HepG2 (cell line): Measurements from ENCODE around the gene ABCC10. TPM values are rescaled to one million over a fixed set of nuclear protein-coding genes. Genes with fewer than 3 reads are reported as not detected.

Source experiments
- CBX2 ChIP-seq, 2 experiments: fragments of 200-600 bp in 1 of 2; sonication (generic); formaldehyde crosslinking in 1 of 2; IDR thresholded peaks; 2 replicates each; pipeline versions ENCODE4 v1.7.0 to v1.8.1; 2018 to 2022; ENCODE audit warnings: low read depth in 2 of 2, low read length in 1 of 2, mild to moderate bottlenecking in 1 of 2, missing genetic modification reagents in 1 of 2
- GATAD1 ChIP-seq: IDR thresholded peaks from 2 replicates; pipeline ENCODE4 v1.6.1; 2016; ENCODE audit warnings: missing genetic modification reagents, missing compliant biosample characterization
- IRX3 ChIP-seq: sonication (generic); formaldehyde crosslinking; IDR thresholded peaks from 2 replicates; pipeline ENCODE4 v1.8.1; 2023; ENCODE audit warnings: mild to moderate bottlenecking, low read depth, missing genetic modification reagents, borderline replicate concordance
- NFYC ChIP-seq: IDR thresholded peaks from 2 replicates; pipeline ENCODE4 v1.6.1; 2016; ENCODE audit warnings: missing genetic modification reagents, missing compliant biosample characterization
- RFXANK ChIP-seq: IDR thresholded peaks from 2 replicates; pipeline ENCODE4 v1.6.1; 2016
- SNAPC2 ChIP-seq: sonication (generic); formaldehyde crosslinking; IDR thresholded peaks from 2 replicates; pipeline ENCODE4 v1.8.1; 2022; ENCODE audit warnings: mild to moderate bottlenecking, missing genetic modification reagents
- TCF7L2 ChIP-seq: IDR thresholded peaks from 2 replicates; pipeline ENCODE4 v1.6.1; 2011; ENCODE audit warnings: mild to moderate bottlenecking, low read depth, low read length, moderate library complexity
- TEAD3 ChIP-seq: optimal IDR thresholded peaks from 2 replicates; pipeline ENCODE3; 2016; ENCODE audit warnings: borderline replicate concordance
- THAP8 ChIP-seq: sonication (generic); formaldehyde crosslinking; IDR thresholded peaks from 2 replicates; pipeline ENCODE4 v1.5.1; 2020; ENCODE audit warnings: missing genetic modification reagents, mild to moderate bottlenecking, borderline replicate concordance
- ZNF281 ChIP-seq: sonication (generic); formaldehyde crosslinking; IDR thresholded peaks from 2 replicates; pipeline ENCODE4 v1.4.0; 2020; ENCODE audit warnings: missing genetic modification reagents, borderline replicate concordance
- ZNF737 ChIP-seq: sonication (generic); formaldehyde crosslinking; IDR thresholded peaks from 2 replicates; pipeline ENCODE4 v1.5.0; 2020; ENCODE audit warnings: missing genetic modification reagents, mild to moderate bottlenecking, borderline replicate concordance
- polyA plus RNA-seq, 8 experiments: library from polyadenylated mRNA; depleted of rRNA in 3 of 8; stranded (reverse) in 7 of 8; unstranded in 1 of 8; fragments of >200 nt; fragmentation: Illumina TruSeq in 4 of 8; extraction: Trizol in 4 of 8; gene quantifications; 2 replicates each; pipeline versions ENCODE4 v1.2.1 to v1.2.3, GENCODE V29; 2011 to 2016; ENCODE audit warnings: low read depth in 4 of 8, missing spikeins in 1 of 8, mixed read lengths in 1 of 8; ENCODE audit not compliant: insufficient read depth in 1 of 8
- total RNA-seq, 5 experiments: library from RNA; depleted of rRNA; stranded (reverse); fragments of >200 nt; fragmentation: Illumina TruSeq; extraction: Trizol; gene quantifications; 2 replicates each; pipeline ENCODE4 v1.2.3, GENCODE V29; 2016; ENCODE audit warnings: low read depth in 1 of 5

The ABCC10 gene
- total and polyA plus RNA-seq, 2 of the 13 experiments (the other 11 are each of a cell fraction or from before 2014, with no cell fraction given) = 16.0 to 24.3 TPM

GRCh38 chr6:43496370-43497128 is 69.2 kb downstream of the ABCC10 start (continued):
- TF ChIP-seq IRX3 (CRISPR knock-in tag) (no peak), GATAD1 (CRISPR knock-in tag) (0 out of 2 replicates have a peak, but pooled peaks have one; percentile 35), ZNF281 (CRISPR knock-in tag) (peak; percentile 63; the same call in 1 of the 2 replicates), SNAPC2 (CRISPR knock-in tag) (no peak; the same call in 1 of the 2 replicates), THAP8 (0 out of 2 replicates have a peak, but pooled peaks have one; percentile 30), TCF7L2 (no peak), CBX2 (IDR thresholded peaks at IDR 0.05; ENCODE audit: low read depth, low read length) (no peak), CBX2 (CRISPR knock-in tag; IDR thresholded peaks at IDR 0.05; ENCODE audit: low read depth) (no peak), NFYC (CRISPR knock-in tag) (no peak), ZNF737 (CRISPR knock-in tag) (no peak), TEAD3 (CRISPR knock-in tag) (no peak), RFXANK (CRISPR knock-in tag) (no peak)
